Activated CD4-positive, alpha-beta memory T cell treated with anti-CD3 and anti-CD28 coated beads for 36 hours (primary cell): ENCODE data around the gene GIT2. TPM values are rescaled to one million over a fixed set of nuclear protein-coding genes. Genes with fewer than 3 reads are reported as not detected.

Experiments used
- CTCF ChIA-PET: fragments of 350-600 bp; sonication (Branson Sonifier 250); formaldehyde crosslinking; loops from one replicate; lab custom pipeline; 2021; ENCODE audit warnings: antibody characterized with exemption, inconsistent platforms; lab: Charles Lee
- POLR2A ChIA-PET: fragments of 350-600 bp; sonication (Branson Sonifier 250); formaldehyde crosslinking; loops from one replicate; lab custom pipeline; 2021; ENCODE audit warnings: antibody characterized with exemption; lab: Charles Lee
- DNase-seq: peaks from one replicate; pipeline ENCODE4 v3.0.0-alpha.2; 2020
- H3K27ac Mint-ChIP-seq: one replicate; pipeline ENCODE4 v1.8.0; 2021; ENCODE audit warnings: mixed read lengths
- H3K27me3 Mint-ChIP-seq: one replicate; pipeline ENCODE4 v1.8.0; 2021; ENCODE audit warnings: mixed read lengths
- H3K36me3 Mint-ChIP-seq: one replicate; pipeline ENCODE4 v1.8.0; 2021; ENCODE audit warnings: mixed read lengths
- H3K4me1 Mint-ChIP-seq: one replicate; pipeline ENCODE4 v1.8.0; 2021; ENCODE audit warnings: low read depth, mixed read lengths
- H3K4me3 Mint-ChIP-seq: one replicate; pipeline ENCODE4 v1.8.0; 2021; ENCODE audit warnings: mild to moderate bottlenecking, mixed read lengths
- H3K9me3 Mint-ChIP-seq: one replicate; pipeline ENCODE4 v1.8.0; 2021; ENCODE audit warnings: mixed read lengths
- intact Hi-C: fragments of 100-400 bp; cut with micrococcal nuclease; formaldehyde crosslinking; loops from one replicate; pipeline ENCODE4 v1.15.1; 2023
- total RNA-seq, 2 experiments: library from RNA; stranded (reverse); gene quantifications; one replicate each; pipeline ENCODE4 v1.2.3, GENCODE V29; 2021

The GIT2 gene
- total RNA-seq, 2 experiments from 2014 or later: 52.1 to 56.7 TPM

DNA sequence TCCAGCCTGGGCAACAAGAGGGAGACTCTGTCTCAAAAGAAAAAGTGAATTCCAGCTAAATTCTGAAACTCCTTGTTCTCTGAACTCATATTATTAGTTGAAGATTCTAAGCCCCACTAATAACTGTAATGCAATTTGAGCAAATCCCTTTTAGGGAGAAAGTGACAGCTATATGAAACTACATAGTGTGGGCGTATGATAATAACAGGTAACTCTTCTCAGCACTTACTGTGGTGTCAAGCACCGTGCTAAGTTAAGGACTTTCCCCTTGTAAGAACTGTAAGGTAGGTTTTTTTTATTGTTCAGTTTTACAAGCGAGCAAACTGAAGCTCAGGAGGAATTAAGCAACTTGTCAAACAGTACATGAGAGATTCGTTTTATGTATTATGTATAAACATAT is 8.4 kb upstream of the GIT2 start:
- Mint-ChIP-seq H3K36me3 (peaks cover 21% of the 10 kb centered on the region), H3K4me3 (no peak overlapping the region), H3K27me3 (no peaks in the 10 kb centered on the region), H3K27ac (peak overlapping the region; percentile 38), H3K9me3 (peaks cover 3% of the 10 kb centered on the region), H3K4me1 (peaks cover 78% of the 10 kb centered on the region)
- ChIA-PET CTCF (interaction anchor here (0.9 to 1.3 kb wide), 2 partner anchors 11 to 21 kb away, joined by 3 to 6 read pairs; no protein-coding TSS in a partner anchor), POLR2A (interaction anchor here (0.6 to 1.3 kb wide), 6 partner anchors 9 to 619 kb away, joined by 3 read pairs; partner anchors contain the start of gene GIT2)
- intact Hi-C loops: loop anchor here (2.0 to 5.0 kb wide), 2 partner anchors 36 to 117 kb away; no protein-coding TSS in a partner anchor
- DNase-seq: no peak

DNA sequence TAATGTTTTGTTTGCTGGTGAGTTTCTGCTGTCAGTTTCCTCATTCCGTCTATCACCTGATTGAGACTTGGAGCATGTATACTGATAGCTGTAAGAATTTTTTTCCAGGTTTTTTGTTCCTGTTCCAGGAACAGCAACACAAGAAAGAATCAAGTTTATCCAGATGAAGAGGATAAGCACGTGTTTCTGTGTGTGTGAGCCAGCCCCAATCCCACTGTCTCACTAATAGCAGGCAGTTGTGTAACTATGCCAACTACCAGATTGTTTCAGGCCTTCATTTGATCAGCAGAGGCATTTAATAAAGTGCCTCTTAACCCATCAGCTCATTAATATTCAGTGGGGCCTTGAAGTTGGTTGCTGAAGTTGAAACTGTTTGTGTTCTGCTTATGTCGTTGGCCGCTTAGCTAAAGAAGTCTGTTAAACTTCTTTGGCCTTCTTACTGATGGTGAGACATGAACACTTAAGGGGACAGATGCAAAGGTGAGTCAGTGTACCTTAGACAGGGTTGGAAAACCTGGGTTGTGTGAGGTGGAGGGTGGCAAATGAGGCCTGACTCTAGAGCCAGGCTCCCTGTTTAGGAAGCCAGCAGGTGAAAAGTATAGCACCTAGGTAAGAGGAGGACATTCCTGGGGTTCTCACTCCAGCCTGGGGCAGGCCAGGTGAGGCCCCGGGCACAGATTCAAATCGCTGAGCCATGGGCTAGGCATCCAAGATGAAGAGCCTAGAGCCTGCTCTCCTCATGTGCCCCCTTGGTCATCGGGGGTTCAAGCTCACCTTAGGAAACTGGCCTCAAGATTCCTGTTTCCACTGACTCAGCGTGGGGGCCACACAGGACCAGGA is 6.7 kb upstream of the GIT2 start:
- Mint-ChIP-seq H3K27me3 (no peaks in the 10 kb centered on the region), H3K36me3 (peaks cover 15% of the 10 kb centered on the region), H3K4me1 (peaks cover 72% of the 10 kb centered on the region), H3K9me3 (peaks cover 2% of the 10 kb centered on the region), H3K4me3 (no peak overlapping the region), H3K27ac (peak overlapping the region; percentile 9)
- DNase-seq: no peak
- intact Hi-C loops: loop anchor here (5.0 kb wide), 1 partner anchor 116 kb away; no protein-coding TSS in a partner anchor
- ChIA-PET CTCF (no interaction called here), POLR2A (no interaction called here)

DNA sequence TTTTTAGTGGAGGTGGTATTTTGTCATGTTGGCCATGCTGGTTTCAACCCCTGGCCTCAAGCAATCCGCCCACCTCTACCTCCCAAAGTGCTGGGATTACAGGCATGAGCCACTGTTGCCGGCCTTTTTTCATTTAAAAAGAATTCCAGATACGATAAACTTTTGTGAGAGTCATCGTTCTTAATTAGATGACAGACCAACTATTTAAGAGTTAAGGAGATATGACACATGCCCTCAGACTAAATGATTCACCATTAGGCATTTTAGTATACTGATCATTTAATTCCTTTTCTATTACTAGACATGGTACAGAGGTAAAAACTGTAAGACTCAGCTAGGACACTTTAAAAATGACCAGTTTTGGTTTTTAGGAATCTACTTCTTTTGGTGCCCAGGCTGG is 5.4 kb upstream of the GIT2 start:
- Mint-ChIP-seq H3K36me3 (peaks cover 7% of the 10 kb centered on the region), H3K27ac (no peak overlapping the region), H3K27me3 (no peaks in the 10 kb centered on the region), H3K4me1 (peaks cover 69% of the 10 kb centered on the region), H3K9me3 (no peaks in the 10 kb centered on the region), H3K4me3 (peak overlapping the region; percentile 98)
- no peak for DNase-seq
- intact Hi-C loops: loop anchor here (5.0 kb wide), 1 partner anchor 114 kb away; no protein-coding TSS in a partner anchor
- CTCF ChIA-PET: interaction anchor here (1.0 kb wide), 1 partner anchor 41 kb away, joined by 3 read pairs; no protein-coding TSS in a partner anchor
- POLR2A ChIA-PET: no interaction called here

DNA sequence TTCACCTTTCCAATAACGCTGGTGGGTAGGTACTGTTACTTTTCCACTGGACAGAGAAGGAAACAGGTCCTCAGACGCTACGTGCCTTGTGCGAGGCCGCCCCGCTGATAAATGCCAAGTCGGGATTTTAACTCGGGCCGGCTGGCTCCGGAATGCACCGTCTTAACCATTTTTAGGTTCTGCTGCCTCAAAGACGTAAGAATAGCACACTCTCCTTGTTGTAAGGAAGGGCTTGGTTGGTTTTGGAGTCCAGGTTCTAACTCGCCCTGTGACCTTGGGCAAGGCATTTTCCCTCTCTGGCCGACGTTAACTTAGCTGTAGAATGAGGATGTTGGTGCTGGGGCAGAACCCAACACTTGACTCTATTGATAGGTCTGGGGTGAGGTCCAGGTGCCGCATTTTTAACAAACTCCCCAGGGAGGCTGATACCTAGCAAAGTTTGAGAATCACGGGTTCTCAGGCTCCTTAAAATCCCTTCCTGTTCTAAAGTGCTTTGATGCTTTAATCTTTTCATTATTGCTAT is 3.9 kb upstream of the GIT2 start:
- POLR2A ChIA-PET: interaction anchor here (1.1 kb wide), 2 partner anchors 14 to 27 kb away, joined by 3 read pairs; no protein-coding TSS in a partner anchor
- peaks cover 58% of the 10 kb centered on the region for H3K4me1 Mint-ChIP-seq
- H3K27ac Mint-ChIP-seq: peak overlapping the region; percentile 88
- peak; percentile 45 for DNase-seq
- intact Hi-C loops: loop anchor here (1.0 to 10.0 kb wide), 4 partner anchors 100 to 585 kb away; partner anchors contain the start of genes ATP2A2, PPTC7 and TCHP
- H3K9me3 Mint-ChIP-seq: no peaks in the 10 kb centered on the region
- H3K36me3 Mint-ChIP-seq: peaks cover 8% of the 10 kb centered on the region
- CTCF ChIA-PET: interaction anchor here (1.1 to 1.4 kb wide), 3 partner anchors 11 to 155 kb away, joined by 3 read pairs; partner anchors contain the start of gene TCHP
- H3K4me3 Mint-ChIP-seq: peak overlapping the region; percentile 98
- H3K27me3 Mint-ChIP-seq: no peaks in the 10 kb centered on the region

DNA sequence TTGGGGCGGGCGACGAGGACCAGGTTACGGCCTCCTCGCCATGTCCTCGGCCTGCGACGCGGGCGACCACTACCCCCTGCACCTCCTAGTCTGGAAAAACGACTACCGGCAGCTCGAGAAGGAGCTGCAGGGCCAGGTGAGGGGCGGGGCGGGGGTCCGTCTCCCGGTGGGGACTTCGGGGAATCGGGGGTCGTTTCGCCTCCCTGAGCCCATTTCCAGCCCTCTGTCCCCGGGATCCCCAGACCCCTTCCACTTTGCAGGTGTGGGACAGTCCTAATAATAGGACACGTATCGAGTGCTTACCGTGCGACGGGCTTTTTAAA is 3.4 kb upstream of the GIT2 start:
- Mint-ChIP-seq H3K27me3 (no peaks in the 10 kb centered on the region), H3K27ac (peak overlapping the region; percentile 88), H3K9me3 (no peaks in the 10 kb centered on the region), H3K36me3 (peaks cover 8% of the 10 kb centered on the region), H3K4me1 (peaks cover 58% of the 10 kb centered on the region), H3K4me3 (peak overlapping the region; percentile 98)
- intact Hi-C loops: loop anchor here (1.0 to 10.0 kb wide), 3 partner anchors 99 to 585 kb away; partner anchors contain the start of genes ATP2A2, PPTC7 and TCHP
- POLR2A ChIA-PET: interaction anchor here (1.1 kb wide), 2 partner anchors 15 to 26 kb away, joined by 3 read pairs; no protein-coding TSS in a partner anchor
- CTCF ChIA-PET: interaction anchor here (1.1 to 1.4 kb wide), 3 partner anchors 11 to 154 kb away, joined by 3 read pairs; partner anchors contain the start of gene TCHP
- DNase-seq: peak; percentile 21

DNA sequence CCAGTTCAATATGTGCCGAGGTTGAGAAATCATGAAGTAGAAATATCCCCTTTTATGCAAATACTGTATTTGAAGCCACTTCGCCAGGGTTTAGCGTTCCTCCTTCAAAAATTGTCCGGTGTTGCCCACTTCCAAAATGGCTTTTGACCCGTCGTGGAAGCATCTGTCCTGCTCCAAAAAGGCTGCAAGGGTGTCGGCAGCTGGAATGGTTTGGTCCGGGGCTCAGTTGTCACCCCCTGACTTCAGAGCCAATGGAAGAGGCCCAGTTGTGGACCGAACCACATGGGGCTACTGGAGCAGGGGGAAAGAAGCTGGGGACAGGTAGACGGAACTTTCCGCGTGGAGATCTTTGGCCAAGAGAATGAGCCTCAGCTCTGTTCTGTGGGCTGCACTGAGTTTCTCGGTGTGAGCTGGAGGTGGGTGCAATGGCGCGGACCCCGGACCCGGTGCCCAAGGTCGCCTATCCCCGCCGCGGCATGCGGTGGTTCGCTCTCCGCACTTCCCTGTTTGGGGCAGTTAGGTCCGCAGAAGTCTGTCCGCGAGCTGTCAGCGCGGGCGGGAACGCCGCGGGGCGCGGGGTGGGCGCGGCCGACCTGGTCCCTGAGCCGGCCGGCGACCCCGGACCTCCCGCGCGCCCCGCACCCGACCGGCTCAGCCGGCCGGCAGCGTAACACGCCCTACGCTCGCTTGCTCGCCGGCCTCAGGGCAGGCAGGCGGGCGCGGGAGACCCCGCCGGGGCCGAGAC is 2.9 kb upstream of the GIT2 start, which contains the start of gene ANKRD13A:
TSS of gene ANKRD13A (plus strand) at position 527 of the 745 bp plus-strand sequence. CDS start 259 bp downstream, outside the sequence.
- intact Hi-C loops: loop anchor here (1.0 to 10.0 kb wide), 3 partner anchors 99 to 586 kb away; partner anchors contain the start of genes ATP2A2, PPTC7 and TCHP
- H3K9me3 Mint-ChIP-seq: no peaks in the 10 kb centered on the region
- POLR2A ChIA-PET: interaction anchor here (0.9 to 1.3 kb wide), 6 partner anchors 11 to 98 kb away, joined by 3 to 4 read pairs (median 3); no protein-coding TSS in a partner anchor
- H3K27me3 Mint-ChIP-seq: no peaks in the 10 kb centered on the region
- H3K4me3 Mint-ChIP-seq: peak within 1 kb of the TSS; percentile 98
- peak within 1 kb of the TSS; percentile 98 for H3K27ac Mint-ChIP-seq
- DNase-seq: peak; percentile 93
- peaks cover 57% of the 10 kb centered on the region for H3K4me1 Mint-ChIP-seq
- H3K36me3 Mint-ChIP-seq: peaks cover 8% of the 10 kb centered on the region
- CTCF ChIA-PET: interaction anchor here (1.1 to 1.4 kb wide), 2 partner anchors 98 to 154 kb away, joined by 3 read pairs; partner anchors contain the start of gene TCHP

DNA sequence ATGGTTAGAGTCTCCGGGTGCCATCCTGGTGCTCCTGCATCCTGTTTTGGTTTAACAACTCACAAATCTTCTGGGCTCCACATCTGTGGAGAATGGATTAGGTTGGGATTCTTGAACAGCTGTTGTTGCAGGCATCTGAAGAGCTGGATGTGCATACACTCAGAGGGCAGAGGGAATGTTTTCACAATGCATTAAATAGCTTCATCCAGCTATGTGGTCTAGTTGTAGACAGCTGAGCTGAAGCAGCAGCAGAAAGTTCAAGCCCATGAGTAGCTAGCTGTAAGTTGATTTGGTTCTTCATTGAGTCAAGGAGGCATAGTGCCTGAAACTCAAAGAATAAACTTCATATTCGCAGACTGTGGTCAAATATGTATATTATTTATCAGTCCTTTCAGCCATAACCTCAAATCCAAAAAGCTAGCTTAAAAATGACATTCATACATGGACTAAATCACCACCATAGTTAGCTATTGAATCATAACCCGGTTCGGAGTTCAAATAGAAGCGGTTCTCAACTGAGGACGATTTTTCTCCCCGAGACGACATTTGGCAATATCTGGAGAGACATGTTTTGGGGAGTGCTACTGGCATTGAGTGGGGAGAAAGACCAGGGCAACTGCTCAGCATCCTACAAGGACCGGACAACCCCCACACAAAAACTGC is 2.2 kb upstream of the GIT2 start:
- H3K9me3 Mint-ChIP-seq: no peaks in the 10 kb centered on the region
- peak overlapping the region; percentile 98 for H3K27ac Mint-ChIP-seq
- no peak for DNase-seq
- intact Hi-C loops: loop anchor here (10.0 kb wide), 2 partner anchors 286 to 586 kb away; partner anchors contain the start of genes ATP2A2 and PPTC7
- H3K4me3 Mint-ChIP-seq: peak overlapping the region; percentile 92
- no peaks in the 10 kb centered on the region for H3K27me3 Mint-ChIP-seq
- H3K4me1 Mint-ChIP-seq: peaks cover 56% of the 10 kb centered on the region
- H3K36me3 Mint-ChIP-seq: peaks cover 8% of the 10 kb centered on the region
- POLR2A ChIA-PET: interaction anchor here (0.9 to 1.3 kb wide), 4 partner anchors 10 to 98 kb away, joined by 3 to 4 read pairs (median 4); no protein-coding TSS in a partner anchor
- CTCF ChIA-PET: interaction anchor here (0.6 to 1.4 kb wide), 4 partner anchors 10 to 586 kb away, joined by 3 to 4 read pairs (median 3); no protein-coding TSS in a partner anchor

DNA sequence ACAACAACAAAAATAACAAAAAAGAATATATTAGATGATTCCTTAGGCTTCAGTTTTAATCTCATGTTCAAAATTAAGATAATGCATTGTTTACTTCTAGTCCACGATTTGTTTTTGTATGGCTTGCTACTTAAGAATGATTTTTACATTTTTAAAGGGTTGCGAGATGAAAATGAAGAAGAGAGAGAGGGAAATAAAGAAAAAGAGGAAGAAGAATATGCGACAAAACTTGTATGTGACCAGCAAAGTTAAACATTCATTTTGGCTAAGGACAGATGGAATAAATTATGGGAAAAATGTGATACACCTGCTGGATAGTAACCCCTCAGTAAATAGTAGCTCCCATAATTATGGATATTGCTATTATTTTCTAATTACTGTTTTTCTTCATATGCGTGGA is 1.2 kb upstream of the GIT2 start:
- H3K27ac Mint-ChIP-seq: peak overlapping the region; percentile 29
- POLR2A ChIA-PET: no interaction called here
- H3K4me3 Mint-ChIP-seq: no peak overlapping the region
- H3K4me1 Mint-ChIP-seq: peaks cover 57% of the 10 kb centered on the region
- no peaks in the 10 kb centered on the region for H3K27me3 Mint-ChIP-seq
- no peaks in the 10 kb centered on the region for H3K9me3 Mint-ChIP-seq
- DNase-seq: no peak
- CTCF ChIA-PET: interaction anchor here (0.6 kb wide), 1 partner anchor 434 kb away, joined by 3 read pairs; no protein-coding TSS in a partner anchor
- intact Hi-C loops: loop anchor here (2.0 to 10.0 kb wide), 3 partner anchors 51 to 587 kb away; partner anchors contain the start of genes ATP2A2, C12orf76 and PPTC7
- peaks cover 5% of the 10 kb centered on the region for H3K36me3 Mint-ChIP-seq

DNA sequence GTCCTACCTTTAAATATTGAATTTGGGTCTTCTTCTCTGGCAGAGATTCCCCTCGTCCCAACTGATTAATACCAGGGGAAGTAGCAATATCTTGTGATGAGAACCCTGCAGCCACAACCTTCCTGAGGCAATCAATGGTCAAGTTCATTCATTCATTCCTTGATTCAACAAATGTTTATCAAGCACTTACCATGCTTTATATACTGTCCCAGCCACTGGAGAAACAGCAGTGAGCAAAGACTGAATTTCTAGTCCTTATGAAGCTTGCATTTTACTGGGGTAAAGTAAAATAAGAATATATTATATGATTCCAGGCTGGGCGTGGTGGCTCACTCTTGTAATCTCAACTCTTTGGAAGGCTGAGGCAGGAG is 300 bp upstream of the GIT2 start:
- intact Hi-C loops: loop anchor here (1.0 to 10.0 kb wide), 4 partner anchors 15 to 588 kb away; partner anchors contain the start of genes ATP2A2, C12orf76 and PPTC7
- no peak for DNase-seq
- Mint-ChIP-seq H3K27me3 (no peaks in the 10 kb centered on the region), H3K36me3 (peaks cover 5% of the 10 kb centered on the region), H3K27ac (peak overlapping the region; percentile 95), H3K4me1 (peaks cover 58% of the 10 kb centered on the region), H3K9me3 (no peaks in the 10 kb centered on the region), H3K4me3 (peak overlapping the region; percentile 96)
- POLR2A ChIA-PET: interaction anchor here (0.9 to 1.6 kb wide), 4 partner anchors 11 to 29 kb away, joined by 3 to 4 read pairs (median 3); no protein-coding TSS in a partner anchor
- CTCF ChIA-PET: no interaction called here

DNA sequence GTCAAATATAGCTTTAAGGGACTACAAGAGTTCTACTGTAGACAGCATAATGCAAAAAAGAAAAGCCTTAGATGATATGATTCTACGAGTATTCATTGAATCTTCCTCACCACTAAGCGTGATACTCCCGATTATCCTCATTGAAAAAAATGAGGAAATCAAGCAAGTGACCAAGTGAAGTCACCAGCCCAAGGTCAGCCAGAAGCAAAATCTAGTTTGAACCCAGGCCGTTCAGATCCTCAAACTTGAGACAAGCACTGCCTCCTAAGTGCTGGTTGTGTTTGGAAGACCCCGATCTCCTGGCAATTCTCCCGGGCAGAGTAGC is 845 bp downstream of the GIT2 start:
- intact Hi-C loops: loop anchor here (1.0 to 10.0 kb wide), 3 partner anchors 8 to 589 kb away; partner anchors contain the start of genes ATP2A2 and PPTC7
- CTCF ChIA-PET: interaction anchor here (0.9 to 1.5 kb wide), 3 partner anchors 42 to 150 kb away, joined by 3 read pairs; partner anchors contain the start of gene IFT81
- Mint-ChIP-seq H3K36me3 (peaks cover 12% of the 10 kb centered on the region), H3K27ac (peak overlapping the region; percentile 95), H3K9me3 (no peaks in the 10 kb centered on the region), H3K4me1 (peaks cover 58% of the 10 kb centered on the region), H3K27me3 (no peaks in the 10 kb centered on the region), H3K4me3 (peak overlapping the region; percentile 96)
- POLR2A ChIA-PET: interaction anchor here (0.8 to 1.6 kb wide), 4 partner anchors 10 to 28 kb away, joined by 3 to 5 read pairs (median 4); no protein-coding TSS in a partner anchor
- DNase-seq: no peak
